NCI-H2107 treated with DMSO at 0.1 percent for 48 hours (cell line): ENCODE data around the gene DMXL1.
"Not testable (repeated sequence)": the region's sequence is repeated elsewhere in the genome, so short reads cannot be mapped to it uniquely, and the experiment has no call there.

Source experiments
- DNase-seq: peaks from one replicate; lab custom pipeline; 2025; ENCODE audit not compliant: unreplicated experiment; lab: John Stamatoyannopoulos, UW

The DMXL1 gene

DNA sequence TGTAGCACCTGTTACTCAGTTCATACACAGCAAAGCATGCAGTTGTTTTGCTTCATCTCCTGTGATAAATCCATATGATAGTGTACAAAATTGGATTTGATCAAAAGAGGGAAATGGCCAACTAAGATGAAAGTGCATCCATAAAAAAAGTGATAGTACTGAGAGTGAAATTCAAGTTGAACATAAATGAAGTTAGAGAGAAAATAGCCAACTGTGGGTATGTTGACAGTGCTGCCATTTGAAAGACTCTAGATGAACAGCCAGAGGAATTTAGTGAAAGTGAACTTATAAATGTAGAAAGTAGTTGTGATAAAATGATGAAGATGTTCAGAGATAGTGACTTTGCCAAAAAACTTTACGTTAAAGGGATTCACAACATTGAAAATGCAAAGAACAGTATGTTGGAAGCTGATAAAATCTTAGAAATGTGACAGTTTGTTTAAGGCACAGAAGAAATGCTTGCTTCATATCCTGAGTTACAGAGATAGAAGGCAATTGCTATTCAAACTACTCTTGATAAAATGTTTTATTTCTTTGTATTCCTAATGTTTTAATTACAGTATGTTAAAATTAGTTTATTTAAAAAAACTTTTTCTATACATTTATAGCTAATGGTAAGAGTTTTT, 119.7 kb downstream of the DMXL1 start:
- DNase-seq, result no peak

GRCh38 chr5:119191944-119192343, 121.1 kb downstream of the DMXL1 start:
- no peak for DNase-seq

GRCh38 chr5:119200795-119201194, 129.9 kb downstream of the DMXL1 start:
- no peak for DNase-seq

GRCh38 chr5:119207105-119207504, 136.2 kb downstream of the DMXL1 start:
- no peak for DNase-seq

DNA sequence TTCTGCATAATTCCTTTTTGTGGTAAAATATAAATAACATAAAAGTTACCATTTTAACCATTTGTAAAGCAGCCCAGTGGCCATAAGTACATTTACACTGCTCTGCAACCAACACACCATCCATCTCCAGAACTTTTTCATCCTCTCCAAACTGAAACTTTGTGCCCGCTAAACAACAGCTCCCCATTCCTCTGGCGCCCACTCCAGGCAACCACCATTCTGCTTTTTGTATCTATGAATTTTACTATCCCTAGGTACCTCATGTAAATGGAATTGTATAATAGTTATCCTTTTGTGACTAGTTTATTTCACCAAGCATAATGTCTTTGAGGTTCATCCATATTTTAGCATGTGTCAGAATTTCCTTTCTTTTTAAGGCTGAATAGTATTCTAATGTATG, 141.1 kb downstream of the DMXL1 start:
- DNase-seq, result no peak

DNA sequence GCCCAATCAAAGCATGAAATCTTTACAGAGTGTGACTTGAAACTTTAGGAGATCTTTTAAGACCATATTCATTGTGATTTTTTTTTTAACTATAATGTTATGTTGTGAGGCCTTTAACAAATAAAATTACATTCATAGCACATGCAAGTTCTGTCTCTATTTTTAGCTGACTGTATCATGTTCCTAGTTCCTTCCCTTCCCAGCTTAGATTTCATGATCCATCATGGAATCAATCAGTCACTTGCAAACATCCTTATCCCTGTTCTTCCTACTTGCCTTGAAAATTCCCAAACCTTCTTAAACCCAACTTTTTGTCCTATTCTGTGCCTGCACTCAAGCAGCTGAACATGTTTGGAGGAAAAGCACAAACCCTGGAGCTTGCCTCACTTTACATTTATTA, 141.8 kb downstream of the DMXL1 start:
- no peak for DNase-seq

GRCh38 chr5:119217183-119217582, 146.3 kb downstream of the DMXL1 start:
- no peak for DNase-seq

DNA sequence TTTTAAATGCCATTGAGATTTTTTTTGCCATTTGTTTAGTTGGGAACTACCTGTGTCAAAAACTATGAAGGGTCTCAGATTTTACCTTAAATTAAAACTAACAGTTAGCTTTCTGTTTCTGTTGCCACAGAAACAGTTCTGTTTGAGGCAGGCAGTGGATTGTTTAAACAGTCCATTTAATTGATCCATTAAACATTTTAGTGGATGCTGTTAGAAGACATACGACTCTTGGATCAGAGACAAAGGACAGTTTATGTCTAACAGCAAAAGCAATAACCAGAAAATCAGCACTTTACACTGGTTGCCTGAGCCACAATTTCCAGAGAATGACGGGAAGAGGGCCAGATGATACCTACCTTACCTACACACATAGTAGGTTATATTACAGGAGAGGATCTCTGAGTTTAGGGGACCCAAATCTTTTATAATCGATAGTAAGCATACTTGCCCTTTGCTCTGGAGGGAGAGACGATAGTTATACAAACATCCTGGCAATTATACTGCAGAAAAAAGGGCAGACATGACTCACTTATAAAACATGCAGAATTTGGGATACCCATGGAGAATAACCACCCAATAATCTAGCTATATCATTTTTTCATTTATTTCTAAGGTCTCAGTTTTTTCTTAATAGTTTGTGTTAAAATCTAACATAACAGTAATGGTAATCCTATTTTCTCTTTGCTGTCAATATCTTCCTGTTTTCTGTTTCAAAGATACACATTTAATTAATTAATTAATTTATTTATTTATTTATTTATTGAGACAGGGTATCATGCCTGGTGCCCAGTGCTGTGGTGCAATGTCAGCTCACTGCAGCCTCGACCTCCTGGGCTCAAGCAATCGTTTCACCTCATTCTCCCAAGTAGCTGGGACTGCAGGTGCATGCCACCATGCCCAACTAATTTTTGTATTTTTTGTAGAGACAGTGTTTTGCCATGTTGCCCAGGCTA, 148.2 kb downstream of the DMXL1 start:
- DNase-seq, result no peak

DNA sequence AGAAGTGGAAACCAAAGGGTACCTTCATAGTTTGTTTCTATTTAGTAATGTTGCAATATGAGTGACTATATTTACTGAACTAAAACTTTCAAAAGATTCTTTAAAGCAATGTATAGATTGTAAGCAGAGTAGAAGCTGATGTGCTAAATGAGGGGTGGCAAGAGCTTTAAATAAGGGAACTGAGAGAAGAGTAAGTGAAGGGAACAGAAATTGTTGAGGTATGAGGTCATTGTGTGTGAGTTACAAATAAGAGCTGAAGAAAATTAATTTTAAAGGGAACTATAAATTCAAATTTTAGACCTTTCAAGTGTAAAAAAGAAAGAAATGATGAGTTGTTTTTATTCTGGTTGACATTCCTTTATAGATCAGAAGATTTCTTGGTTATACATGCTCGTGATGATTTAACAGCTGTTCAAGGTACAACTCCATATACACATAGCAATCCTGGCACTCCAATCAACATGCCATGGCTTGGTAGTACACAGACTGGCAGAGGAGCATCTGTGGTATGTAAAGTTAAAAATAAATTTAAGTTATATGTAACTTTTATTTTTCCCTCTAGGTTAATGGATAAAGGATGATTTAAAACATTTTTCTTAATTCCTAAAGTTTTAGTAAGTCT, 149.8 kb downstream of the DMXL1 start:
- DNase-seq, result no peak

- DNase-seq, result no peak
These were observed 150.4 kb downstream of the DMXL1 start for GRCh38 chr5:119221330-119221729.

DNA sequence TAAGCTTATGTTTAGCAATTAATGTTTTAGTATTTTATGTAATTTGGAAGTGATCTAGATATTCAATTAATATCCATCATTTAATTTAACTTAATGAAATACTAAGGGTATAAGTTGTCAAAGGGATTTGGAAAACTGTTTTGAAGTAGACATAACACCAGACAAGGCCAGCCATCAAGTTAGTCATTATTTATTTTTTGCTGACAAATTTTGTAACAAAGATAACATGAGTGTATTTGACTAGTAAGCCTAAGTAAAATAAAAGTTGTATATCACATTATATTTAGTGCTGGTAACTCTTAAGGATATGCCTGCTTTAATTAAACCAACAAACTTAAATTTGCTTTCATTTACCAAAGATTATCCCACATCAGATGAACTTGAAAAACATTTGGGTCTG, 159.1 kb downstream of the DMXL1 start:
- DNase-seq, result no peak

DNA sequence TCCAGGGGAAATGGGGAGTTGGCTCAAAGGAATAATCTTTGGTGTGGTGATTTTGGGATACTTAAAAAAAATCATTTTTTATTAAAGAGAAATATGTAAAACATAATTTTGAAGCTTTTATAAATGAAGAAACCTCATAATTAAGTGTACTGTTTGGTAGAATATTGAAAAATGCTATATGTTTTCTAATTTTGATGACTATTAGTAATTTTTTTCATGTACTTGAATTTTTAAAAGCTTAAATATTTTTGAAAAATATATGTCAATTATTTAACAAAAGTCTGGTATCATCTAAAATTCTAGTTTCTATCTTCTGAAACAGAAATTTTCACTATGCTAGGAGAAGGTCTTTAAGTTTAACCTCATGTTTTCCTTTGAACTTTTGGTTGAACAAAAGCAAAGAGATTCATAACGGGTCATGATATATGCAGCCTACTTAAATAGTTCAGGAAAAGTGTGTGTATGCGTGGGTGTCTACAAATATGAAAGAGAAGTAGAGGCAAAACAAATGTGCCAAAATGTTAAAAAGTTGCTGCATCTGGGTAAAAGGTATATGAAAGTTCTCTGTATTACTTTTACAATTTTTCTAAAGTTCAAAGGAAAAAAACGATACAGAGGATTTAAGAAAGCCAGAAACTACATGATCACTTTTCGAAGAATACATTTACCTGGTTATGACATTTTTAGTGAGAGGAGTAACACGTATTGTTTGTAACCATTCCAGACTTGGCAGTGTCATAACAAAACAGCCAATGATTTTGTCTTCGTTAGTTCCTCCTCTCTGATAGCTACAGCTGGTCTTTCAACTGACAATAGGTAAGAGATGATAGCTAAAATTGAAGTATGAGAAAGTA, 167.6 kb downstream of the DMXL1 start:
- no peak for DNase-seq

- no peak for DNase-seq
These were observed 168.2 kb downstream of the DMXL1 start for GRCh38 chr5:119239119-119239417.

DNA sequence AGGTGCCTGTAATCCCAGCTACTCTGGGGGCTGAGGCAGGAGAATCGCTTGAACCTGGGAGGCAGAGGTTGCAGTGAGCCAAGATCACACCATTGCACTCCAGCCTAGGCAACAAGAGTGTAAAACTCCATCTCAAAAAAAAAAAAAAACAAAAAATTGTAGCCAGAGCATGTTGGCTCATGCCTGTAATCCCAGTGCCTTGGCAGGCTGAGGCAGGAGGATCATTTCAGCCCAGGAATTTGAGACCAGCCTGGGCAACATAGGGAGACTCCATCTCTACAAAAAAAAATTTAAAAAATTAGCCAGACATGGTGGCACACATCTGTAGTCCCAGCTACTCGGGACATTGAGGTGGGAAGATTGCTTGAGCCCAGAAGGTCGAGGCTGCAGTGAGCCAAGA, 168.9 kb downstream of the DMXL1 start:
- DNase-seq, result not testable (repeated sequence)

DNA sequence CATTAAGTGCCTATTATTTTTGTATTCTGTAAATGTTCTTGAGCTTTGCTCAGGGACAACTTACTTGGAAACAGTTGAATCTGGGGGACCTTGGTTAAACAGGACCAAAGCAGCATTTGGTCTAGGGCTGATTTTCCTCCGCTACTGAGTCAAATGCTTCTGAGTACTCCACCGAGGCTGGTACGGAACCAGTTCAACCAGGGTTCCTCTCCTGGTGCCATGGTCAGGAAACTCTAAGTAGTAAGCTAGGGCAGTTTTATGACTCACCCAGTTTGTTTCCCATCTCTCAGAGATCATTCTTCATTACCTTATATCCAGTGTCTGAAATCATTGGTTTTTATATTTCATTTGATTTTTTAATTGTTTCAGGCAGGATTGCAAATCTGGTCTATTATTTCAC, 173.0 kb downstream of the DMXL1 start:
- DNase-seq, result no peak

- no peak for DNase-seq
These were observed 180.3 kb downstream of the DMXL1 start for GRCh38 chr5:119250946-119251901.

DNA sequence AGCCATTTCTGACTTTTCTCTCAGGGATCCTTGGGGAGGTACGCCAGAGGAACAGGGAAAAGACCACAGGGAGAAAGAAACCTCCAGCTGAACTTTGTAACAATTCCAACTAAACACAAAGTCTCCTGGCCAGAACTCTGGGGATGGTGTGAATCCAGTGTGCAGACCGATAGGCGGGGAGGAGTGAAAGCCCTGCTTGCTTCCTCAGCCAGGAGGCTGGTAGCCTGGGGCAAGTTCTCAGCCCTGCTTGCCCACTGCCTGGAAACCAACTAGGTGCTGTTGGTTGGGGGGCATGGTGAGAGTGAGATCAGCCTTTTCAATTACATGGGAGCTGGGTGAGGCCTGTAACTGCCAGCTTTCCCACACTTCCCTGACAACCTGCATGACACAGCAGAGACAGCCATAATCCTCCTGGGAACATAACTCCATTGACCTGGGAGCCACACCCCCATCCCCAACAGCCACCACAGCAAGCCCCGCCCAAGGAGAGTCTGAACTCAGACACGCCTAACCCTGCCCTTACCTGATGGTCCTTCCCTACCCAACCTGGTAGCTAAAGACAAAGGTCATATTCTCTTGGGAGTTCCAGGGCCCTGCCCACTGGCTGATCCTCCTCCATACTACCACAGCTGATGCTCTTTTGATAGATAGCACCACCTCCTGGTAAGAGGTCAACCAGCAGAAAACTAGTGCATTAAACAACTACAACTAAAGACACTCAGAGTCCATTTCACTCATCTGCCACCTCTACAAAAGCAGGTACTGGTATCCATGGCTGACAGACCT, 184.9 kb downstream of the DMXL1 start:
- DNase-seq, result no peak

- DNase-seq, result no peak
These were observed 186.7 kb downstream of the DMXL1 start for GRCh38 chr5:119257613-119258012.

GRCh38 chr5:119263639-119264038, 192.8 kb downstream of the DMXL1 start:
- no peak for DNase-seq
